Measurements from ENCODE around the gene GRIFIN. TPM values are rescaled to one million over a fixed set of nuclear protein-coding genes. Genes with fewer than 3 reads are reported as not detected.

Gene GRIFIN
- total RNA-seq, 3 donors from 2014 or later: not detected

DNA sequence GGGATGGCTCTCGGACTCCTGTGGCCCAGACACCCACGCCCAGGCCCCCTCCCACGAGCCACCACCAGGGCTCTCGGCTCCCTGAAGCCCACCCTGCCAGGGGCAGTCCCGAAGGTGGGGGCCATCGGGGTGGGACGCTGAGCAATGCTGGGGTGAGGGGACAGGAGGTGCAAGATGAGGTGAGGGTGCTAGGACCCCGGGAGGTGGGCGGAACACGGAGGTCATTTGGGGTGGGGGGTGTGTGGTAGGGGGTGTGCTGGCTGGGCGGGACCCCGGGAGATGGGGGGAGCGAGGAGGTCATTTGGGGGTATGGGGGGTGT, 26.4 kb upstream of the GRIFIN start:
- ATAC-seq: no peak
- no peak for TF ChIP-seq CTCF (IDR thresholded peaks at IDR 0.05)

GRCh38 chr7:2501947-2502646, 25.9 kb upstream of the GRIFIN start:
- Histone ChIP-seq H3K9me3 (no peaks in the 10 kb centered on the region), H3K4me3 (no peak overlapping the region), H3K4me1 (ENCODE audit: low read depth) (no peaks in the 10 kb centered on the region), H3K36me3 (ENCODE audit: low read depth) (no peaks in the 10 kb centered on the region)
- ATAC-seq: no peak
- no peak for TF ChIP-seq CTCF (IDR thresholded peaks at IDR 0.05)
- intact Hi-C loops (cut with DNase I, micrococcal nuclease): no loop called here
- DNase-seq: no peak

More for the DNA sequence above, 26.4 kb upstream of the GRIFIN start:
- H3K4me1 ChIP-seq (ENCODE audit: low read depth): no peaks in the 10 kb centered on the region
- H3K36me3 ChIP-seq (ENCODE audit: low read depth): no peaks in the 10 kb centered on the region
- DNase-seq: no peak
- intact Hi-C loops (cut with DNase I, micrococcal nuclease): no loop called here
- H3K9me3 ChIP-seq: no peaks in the 10 kb centered on the region
- no peak overlapping the region for H3K4me3 ChIP-seq

GRCh38 chr7:2500701-2501100, 24.5 kb upstream of the GRIFIN start:
- intact Hi-C loops (cut with DNase I, micrococcal nuclease): no loop called here

DNA sequence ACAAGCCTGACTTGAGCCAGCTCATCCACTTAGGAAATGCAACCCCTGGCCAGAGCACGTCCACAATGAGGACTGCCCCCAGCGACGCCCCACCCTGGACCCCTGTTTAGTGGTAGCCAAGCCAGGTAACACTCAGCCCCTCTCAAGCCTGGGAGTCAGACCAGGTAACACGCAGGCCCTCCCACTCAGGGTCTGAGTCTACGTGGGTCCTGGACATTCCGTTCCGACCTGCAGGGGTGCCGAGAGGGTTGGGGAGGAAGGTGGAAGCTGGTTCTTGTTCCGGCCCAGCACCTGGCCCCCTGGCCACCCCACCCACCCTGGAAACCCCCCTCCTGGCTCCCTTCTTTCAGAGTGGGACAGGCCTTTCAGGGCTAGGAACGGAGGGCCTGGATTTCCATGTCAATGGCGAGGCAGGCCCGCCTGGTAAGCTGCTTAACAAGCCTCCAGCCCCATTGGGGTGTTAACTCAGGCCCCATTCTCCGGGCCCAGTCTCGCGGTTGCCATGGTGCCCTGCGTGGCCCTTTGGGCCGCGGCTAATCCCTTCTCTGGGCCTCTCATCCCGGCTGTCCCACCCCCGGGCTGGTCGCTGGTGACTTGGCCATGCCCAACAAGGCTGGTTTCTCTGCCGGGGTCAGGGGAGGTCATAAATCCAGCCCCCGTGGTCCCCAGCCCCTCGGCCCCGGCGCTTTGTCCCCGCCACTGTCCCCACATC, 23.7 kb upstream of the GRIFIN start:
- TF ChIP-seq CTCF (IDR thresholded peaks at IDR 0.05): no peak
- peaks cover 3% of the 10 kb centered on the region for H3K4me1 ChIP-seq (ENCODE audit: low read depth)
- intact Hi-C loops (cut with DNase I, micrococcal nuclease): no loop called here
- ATAC-seq: no peak
- no peak for DNase-seq
- H3K9me3 ChIP-seq: no peaks in the 10 kb centered on the region
- H3K36me3 ChIP-seq (ENCODE audit: low read depth): no peaks in the 10 kb centered on the region
- H3K4me3 ChIP-seq: no peak overlapping the region

More at GRCh38 chr7:2500701-2501100, 24.5 kb upstream of the GRIFIN start:
- Histone ChIP-seq H3K4me1 (ENCODE audit: low read depth) (peaks cover under 1% of the 10 kb centered on the region), H3K36me3 (ENCODE audit: low read depth) (no peaks in the 10 kb centered on the region), H3K4me3 (no peak overlapping the region), H3K9me3 (no peaks in the 10 kb centered on the region)
- no peak for TF ChIP-seq CTCF (IDR thresholded peaks at IDR 0.05)
- ATAC-seq (no peak), DNase-seq (no peak)

DNA sequence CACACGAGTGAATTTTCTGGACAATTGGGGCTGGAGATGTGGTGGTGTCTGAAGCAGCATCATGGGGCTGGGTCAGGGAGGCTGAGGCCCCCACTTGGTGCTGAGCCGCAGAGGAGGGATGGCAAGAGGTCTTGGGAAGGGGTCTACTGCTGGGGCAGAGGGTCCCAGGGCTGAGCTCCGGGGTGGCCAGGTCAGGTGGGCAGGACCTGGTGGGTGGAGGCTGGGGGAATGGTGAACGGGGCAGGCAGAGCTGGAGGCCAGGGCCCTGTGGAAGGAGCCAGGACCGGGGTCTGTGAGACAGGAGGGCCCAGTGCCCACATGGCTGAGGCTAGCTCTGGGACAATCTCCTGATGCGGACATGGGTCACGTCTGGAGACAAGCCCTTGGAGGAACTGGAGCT, 23.0 kb upstream of the GRIFIN start:
- no peak for TF ChIP-seq CTCF (IDR thresholded peaks at IDR 0.05)

More for the DNA sequence above, 23.0 kb upstream of the GRIFIN start:
- Histone ChIP-seq H3K9me3 (no peaks in the 10 kb centered on the region), H3K4me3 (no peak overlapping the region), H3K36me3 (ENCODE audit: low read depth) (no peaks in the 10 kb centered on the region), H3K4me1 (ENCODE audit: low read depth) (peaks cover 10% of the 10 kb centered on the region)
- no peak for DNase-seq
- intact Hi-C loops (cut with DNase I, micrococcal nuclease): no loop called here
- no peak for ATAC-seq

Data from mucosa of descending colon (tissue), 3 donors.